CD4-positive, alpha-beta T cell treated with Interleukin-4 for 4 hours (primary cell): ENCODE data around the gene DCUN1D4.

Source experiments
- DNase-seq: peaks from one replicate; pipeline ENCODE4 v3.0.0-alpha.2; 2020

The DCUN1D4 gene

GRCh38 chr4:51842554-51843308 is at the start of gene DCUN1D4:
Gene DCUN1D4, plus strand, starts transcription at chr4:51843153. Its CDS starts 90 bp downstream, at chr4:51843243.
- DNase-seq: peak; percentile 99

GRCh38 chr4:51820443-51821234 is 22.3 kb upstream of the DCUN1D4 start:
- DNase-seq: no peak

- no peak for DNase-seq
Measured at GRCh38 chr4:51825341-51825740, 17.6 kb upstream of the DCUN1D4 start.

GRCh38 chr4:51830156-51830720 is 12.7 kb upstream of the DCUN1D4 start:
- DNase-seq: no peak

GRCh38 chr4:51831133-51831532 is 11.8 kb upstream of the DCUN1D4 start:
- peak; percentile 55 for DNase-seq

- DNase-seq: no peak
Measured at GRCh38 chr4:51833236-51833635, 9.7 kb upstream of the DCUN1D4 start.

- no peak for DNase-seq
Measured at GRCh38 chr4:51835079-51835478, 7.9 kb upstream of the DCUN1D4 start.

GRCh38 chr4:51835855-51836254 is 7.1 kb upstream of the DCUN1D4 start:
- no peak for DNase-seq

- DNase-seq: no peak
Measured at GRCh38 chr4:51836549-51836948, 6.4 kb upstream of the DCUN1D4 start.

GRCh38 chr4:51840781-51841180 is 2.2 kb upstream of the DCUN1D4 start:
- no peak for DNase-seq

- DNase-seq: peak; percentile 1
Measured at GRCh38 chr4:51842167-51842553, 793 bp upstream of the DCUN1D4 start.

- DNase-seq: peak; percentile 39
Measured at GRCh38 chr4:51843309-51844152, 578 bp downstream of the DCUN1D4 start.

GRCh38 chr4:51844153-51845054 is 1.5 kb downstream of the DCUN1D4 start:
- peak; percentile 85 for DNase-seq

- no peak for DNase-seq
Measured at GRCh38 chr4:51845055-51845426, 2.1 kb downstream of the DCUN1D4 start.

- no peak for DNase-seq
Measured at GRCh38 chr4:51845711-51846110, 2.8 kb downstream of the DCUN1D4 start.

- DNase-seq: no peak
Measured at GRCh38 chr4:51849430-51849829, 6.5 kb downstream of the DCUN1D4 start.

- no peak for DNase-seq
Measured at GRCh38 chr4:51850294-51850693, 7.3 kb downstream of the DCUN1D4 start.

- no peak for DNase-seq
Measured at GRCh38 chr4:51851090-51851936, 8.4 kb downstream of the DCUN1D4 start.

- no peak for DNase-seq
Measured at GRCh38 chr4:51851937-51852290, 9.0 kb downstream of the DCUN1D4 start.

GRCh38 chr4:51853027-51853682 is 10.2 kb downstream of the DCUN1D4 start:
- no peak for DNase-seq
